T1000 (cell line): ENCODE results near the gene GRIP2.

Source experiments
- DNase-seq: peaks from one replicate; lab custom pipeline; 2025; ENCODE audit warnings: mixed read lengths; lab: John Stamatoyannopoulos, UW

GRIP2 gene

GRCh38 chr3:14561051-14561960, 21.2 kb upstream of the GRIP2 start:
- no peak for DNase-seq

GRCh38 chr3:14560110-14560509, 20.0 kb upstream of the GRIP2 start:
- no peak for DNase-seq

GRCh38 chr3:14558029-14558428, 17.9 kb upstream of the GRIP2 start:
- no peak for DNase-seq

DNA sequence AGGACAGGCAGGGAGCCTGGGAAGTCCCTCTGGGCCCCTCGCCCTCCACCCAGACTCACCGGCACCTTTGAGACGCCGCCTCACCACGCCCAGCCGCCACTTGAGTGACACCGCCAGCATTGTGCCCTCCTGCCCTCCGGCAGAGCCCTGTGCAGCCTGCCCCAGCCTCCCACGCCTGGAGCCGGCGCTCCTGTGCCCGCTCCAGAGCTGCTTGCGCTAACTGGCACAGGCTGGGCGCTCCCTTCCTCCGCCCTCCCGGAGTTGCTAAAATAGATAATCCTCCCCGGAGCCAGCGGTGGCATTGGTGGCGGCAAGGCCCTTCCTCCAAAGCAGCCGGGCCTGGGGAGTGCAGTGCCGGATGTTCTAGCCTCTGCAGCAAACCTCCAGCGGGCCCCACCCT, 15.7 kb upstream of the GRIP2 start:
- no peak for DNase-seq

- no peak for DNase-seq
These were observed 14.6 kb upstream of the GRIP2 start for GRCh38 chr3:14554715-14555114.

DNA sequence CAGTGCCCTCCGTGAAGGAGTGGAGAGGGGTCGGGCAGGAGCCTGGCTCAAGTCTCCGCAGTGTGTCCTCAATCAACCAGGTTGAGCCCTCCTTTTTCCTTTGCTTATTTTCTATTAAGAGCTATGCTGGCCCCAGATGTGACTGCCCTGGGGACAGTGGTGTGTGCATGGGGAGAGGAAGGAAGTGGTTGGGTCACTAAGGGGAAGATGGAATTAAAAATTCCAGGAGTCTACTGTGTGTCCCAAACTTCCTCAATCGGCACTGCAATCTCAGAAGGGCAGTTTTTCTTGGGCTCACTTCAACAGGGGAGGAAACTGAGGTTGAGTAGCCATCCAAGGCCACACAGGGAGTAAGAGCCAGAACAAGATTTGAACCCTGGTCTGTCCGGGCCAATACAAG, 13.7 kb upstream of the GRIP2 start:
- no peak for DNase-seq

DNA sequence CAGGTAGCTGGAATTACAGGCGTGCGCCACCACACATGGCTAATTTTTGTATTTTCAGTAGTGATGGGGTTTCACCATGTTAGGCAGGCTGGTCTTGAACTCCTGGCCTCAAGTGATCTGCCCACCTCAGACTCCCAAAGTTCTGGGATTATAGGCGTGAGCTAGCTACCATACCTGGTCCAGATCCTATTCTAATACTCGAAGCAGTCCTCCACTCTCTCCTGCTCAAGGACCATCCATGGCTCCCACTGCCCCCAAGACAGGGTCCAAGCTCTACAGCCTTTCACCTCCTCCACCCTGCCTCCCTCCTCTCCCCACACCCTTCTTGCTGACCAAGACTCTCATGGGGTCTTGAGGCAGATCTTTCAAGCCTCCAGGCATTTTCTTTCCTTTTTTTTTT, 12.6 kb upstream of the GRIP2 start:
- DNase-seq = no peak

GRCh38 chr3:14552041-14552648, 12.0 kb upstream of the GRIP2 start:
- DNase-seq = no peak

- DNase-seq = no peak
These were observed 10.8 kb upstream of the GRIP2 start for GRCh38 chr3:14550651-14551611.

DNA sequence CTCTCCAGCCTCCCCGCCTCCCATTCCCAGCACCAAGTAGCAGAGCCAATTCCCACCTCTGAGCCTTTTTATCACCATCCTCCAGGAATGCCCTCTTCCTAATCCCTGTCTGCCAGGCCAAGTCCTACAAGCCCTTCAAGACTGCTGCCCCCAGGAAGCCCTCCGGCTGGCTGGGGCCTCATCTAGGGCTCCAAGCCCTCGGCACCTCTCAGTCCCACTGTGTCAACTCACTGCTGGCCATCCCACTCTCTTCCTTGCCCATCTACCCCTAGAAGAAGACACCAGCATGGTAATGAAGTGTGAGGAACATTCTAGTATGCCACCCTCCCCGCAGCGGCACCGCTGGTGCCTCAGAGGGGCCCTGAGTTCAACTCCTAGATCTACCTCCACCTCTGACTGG, 10.0 kb upstream of the GRIP2 start:
- no peak for DNase-seq

- DNase-seq = no peak
These were observed 9.2 kb upstream of the GRIP2 start for GRCh38 chr3:14549256-14549919.

DNA sequence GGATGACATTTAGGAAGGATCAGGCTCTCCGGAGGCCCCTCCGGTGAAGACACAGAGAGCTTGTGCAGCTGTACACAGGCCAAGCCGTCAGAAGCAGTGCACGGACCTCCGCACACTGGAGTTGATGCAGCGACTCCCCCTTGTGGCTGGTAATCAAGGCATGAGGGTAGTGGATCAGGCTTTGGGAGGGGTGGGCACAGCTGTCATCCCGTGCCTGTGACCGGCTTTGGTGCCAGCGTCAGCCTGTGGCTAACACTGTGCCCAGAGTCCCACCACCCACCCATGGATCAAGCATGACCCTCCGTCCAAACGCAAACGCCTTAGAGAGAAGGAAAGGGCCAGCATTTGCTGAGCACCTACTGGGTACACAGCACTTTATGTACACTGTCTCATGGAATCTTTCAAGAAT, 8.2 kb upstream of the GRIP2 start:
- no peak for DNase-seq

- DNase-seq = no peak
These were observed 7.6 kb upstream of the GRIP2 start for GRCh38 chr3:14547693-14548092.

DNA sequence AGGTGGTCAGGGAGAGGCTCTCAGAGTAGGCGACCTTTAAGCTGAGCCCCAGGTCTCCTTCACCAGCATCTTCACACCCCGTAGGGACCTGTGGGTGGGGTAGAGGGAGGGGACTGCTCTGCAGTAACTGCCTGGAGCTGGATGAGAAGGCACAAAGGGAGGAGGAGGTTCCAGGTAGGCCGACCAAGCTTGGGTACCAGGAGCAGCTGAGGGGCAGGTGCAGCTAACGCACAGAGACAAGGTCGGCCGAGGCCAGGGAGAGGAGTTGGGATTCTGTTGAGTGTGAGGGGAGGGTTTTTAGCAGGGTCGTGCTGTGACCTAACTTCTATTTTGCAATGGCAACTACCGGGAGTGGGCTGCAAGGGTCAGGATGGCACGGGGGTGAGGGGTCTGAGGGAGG, 5.9 kb upstream of the GRIP2 start:
- DNase-seq = no peak

- no peak for DNase-seq
These were observed 5.1 kb upstream of the GRIP2 start for GRCh38 chr3:14545251-14545635.

GRCh38 chr3:14544282-14545250, 4.4 kb upstream of the GRIP2 start:
- no peak for DNase-seq

- no peak for DNase-seq
These were observed 3.3 kb upstream of the GRIP2 start for GRCh38 chr3:14543446-14543845.

DNA sequence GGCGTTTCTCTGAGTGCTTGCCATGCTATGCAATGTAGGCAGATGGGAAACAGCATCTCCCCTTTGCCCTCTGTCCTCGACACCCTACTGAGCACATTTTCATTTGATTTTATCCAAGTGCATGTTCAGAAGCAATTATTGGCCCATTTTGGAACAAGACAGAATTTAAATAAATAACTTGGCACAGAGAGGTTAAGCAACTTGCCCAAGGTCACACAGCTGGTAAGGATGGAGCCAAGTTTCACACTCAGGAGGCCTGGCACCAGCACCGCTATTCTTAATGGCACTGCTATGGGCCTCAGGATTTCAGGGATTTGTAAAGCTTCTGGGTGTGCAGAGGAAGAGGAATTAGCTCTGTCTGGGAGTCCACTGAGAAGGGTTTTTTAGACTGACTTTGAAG, 2.5 kb upstream of the GRIP2 start:
- DNase-seq = no peak

DNA sequence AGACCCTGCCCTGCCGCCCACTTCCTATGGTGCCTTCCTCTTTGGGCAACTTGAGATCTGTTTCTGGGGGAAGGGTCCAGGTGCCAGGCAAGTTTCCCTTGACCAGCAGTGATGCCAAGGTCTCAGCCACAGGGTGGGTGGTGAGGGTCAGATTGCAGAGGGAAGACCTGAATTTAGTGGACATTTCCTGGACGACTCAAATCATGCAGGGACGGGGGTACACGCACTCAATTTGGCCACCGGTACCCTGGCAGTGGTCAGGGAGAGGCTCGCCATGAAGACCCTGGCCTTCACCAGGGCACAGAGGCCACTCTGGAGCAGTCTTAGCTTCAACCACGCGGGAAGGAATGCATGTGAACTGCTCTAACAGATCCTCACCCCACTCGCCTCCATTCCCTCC, 1.5 kb upstream of the GRIP2 start:
- DNase-seq = no peak

DNA sequence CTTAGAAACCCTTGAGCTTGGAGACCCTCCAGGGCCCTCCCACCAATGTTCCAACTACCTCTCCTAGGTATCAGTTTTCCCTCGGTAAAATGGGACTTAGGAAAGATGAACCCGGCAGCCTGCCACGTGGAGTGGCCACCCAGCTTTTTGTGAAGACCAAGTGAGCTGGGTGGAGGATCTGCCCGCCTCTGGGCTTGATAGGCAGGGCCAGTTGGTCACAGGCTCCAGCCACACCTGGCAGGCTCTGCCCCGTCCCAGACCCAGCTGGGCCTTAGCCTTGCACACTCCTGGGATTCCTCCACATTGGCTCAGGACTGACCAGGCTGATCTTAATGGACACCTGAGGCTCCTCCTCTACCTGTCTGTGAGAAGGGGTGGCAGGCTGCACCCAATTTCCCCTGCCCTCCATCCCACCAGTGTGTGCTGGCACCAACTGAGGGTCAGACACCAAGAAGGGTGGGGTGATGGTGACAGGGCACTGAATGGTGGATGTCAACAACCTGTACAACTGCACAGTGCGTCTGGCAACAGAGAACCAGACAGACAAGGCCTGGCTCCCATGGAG, 761 bp upstream of the GRIP2 start:
- DNase-seq = no peak

GRCh38 chr3:14539384-14539741, 779 bp downstream of the GRIP2 start:
- DNase-seq = no peak
